CD14-positive monocyte (primary cell): Measurements from ENCODE around the gene GYS1. TPM values are rescaled to one million over a fixed set of nuclear protein-coding genes. Genes with fewer than 3 reads are reported as not detected.

Experiments
- DNase-seq, 3 donors: peaks; one replicate each; pipeline ENCODE4 v3.0.0-alpha.2; 2011 to 2022
- H2AFZ ChIP-seq: 2 replicates; pipeline ENCODE4 v1.6.0; 2012; ENCODE audit warnings: mild to moderate bottlenecking, low read depth, low read length, inconsistent platforms; ENCODE audit not compliant: insufficient read depth, poor library complexity, severe bottlenecking
- H3K27ac ChIP-seq, 2 donors: 1 replicate in 1 of 2; 2 replicates in 1 of 2; pipeline ENCODE4 v1.5.1; 2012 to 2013; ENCODE audit warnings: low read length in 2 of 2, control low read depth in 1 of 2, inconsistent platforms in 1 of 2, low read depth in 1 of 2, mild to moderate bottlenecking in 1 of 2
- H3K27me3 ChIP-seq, 2 donors: one replicate each; pipeline versions ENCODE4 v1.6.0 to v1.6.1; 2011 to 2013; ENCODE audit warnings: low read length in 2 of 2; ENCODE audit not compliant: control insufficient read depth in 2 of 2, insufficient read depth in 2 of 2
- H3K36me3 ChIP-seq, 2 donors: replicated peaks in 1 of 2; 1 replicate in 1 of 2; 2 replicates in 1 of 2; pipeline versions ENCODE4 v1.5.1 to v1.6.1; 2012 to 2013; ENCODE audit warnings: low read length in 2 of 2, control low read depth in 1 of 2, inconsistent platforms in 1 of 2, mild to moderate bottlenecking in 1 of 2; ENCODE audit not compliant: insufficient read depth in 2 of 2, control insufficient read depth in 1 of 2
- H3K4me1 ChIP-seq, 2 donors: 1 replicate in 1 of 2; 2 replicates in 1 of 2; pipeline versions ENCODE4 v1.5.1 to v1.6.1; 2012 to 2013; ENCODE audit warnings: low read length in 2 of 2, control low read depth in 1 of 2, inconsistent platforms in 1 of 2, mild to moderate bottlenecking in 1 of 2, moderate library complexity in 1 of 2; ENCODE audit not compliant: insufficient read depth in 2 of 2, control insufficient read depth in 1 of 2
- H3K4me2 ChIP-seq: replicated peaks from 2 replicates; pipeline ENCODE3; 2012; ENCODE audit warnings: low read length, moderate library complexity, mild to moderate bottlenecking; ENCODE audit not compliant: poor library complexity, severe bottlenecking; ENCODE audit errors: extremely low read depth
- H3K4me3 ChIP-seq, 3 experiments: fragments of 200-600 bp in 1 of 3; sonication (generic) in 1 of 3; replicated peaks in 1 of 3; 1 replicate in 2 of 3; 2 replicates in 1 of 3; pipeline ENCODE4 v1.5.1; 2011 to 2013; ENCODE audit warnings: low read length in 3 of 3, mild to moderate bottlenecking in 3 of 3, control low read depth in 2 of 3, low read depth in 2 of 3, inconsistent platforms in 1 of 3, moderate library complexity in 1 of 3
- H3K79me2 ChIP-seq: 2 replicates; pipeline ENCODE4 v1.6.0; 2012; ENCODE audit warnings: mild to moderate bottlenecking, control low read depth, inconsistent platforms, low read length, moderate library complexity; ENCODE audit not compliant: insufficient read depth
- H3K9ac ChIP-seq: 2 replicates; pipeline ENCODE4 v1.6.0; 2017; ENCODE audit warnings: low read length, mild to moderate bottlenecking; ENCODE audit not compliant: insufficient read depth, poor library complexity, severe bottlenecking
- H3K9me3 ChIP-seq, 2 donors: replicated peaks in 1 of 2; 1 replicate in 1 of 2; 2 replicates in 1 of 2; pipeline versions ENCODE4 v1.5.1 to v1.6.1; 2012 to 2013; ENCODE audit warnings: low read length in 2 of 2, control low read depth in 1 of 2; ENCODE audit not compliant: control insufficient read depth in 1 of 2, insufficient read depth in 1 of 2
- H4K20me1 ChIP-seq: 2 replicates; pipeline ENCODE4 v1.6.0; 2012; ENCODE audit warnings: mild to moderate bottlenecking, low read length, control low read depth, moderate library complexity; ENCODE audit not compliant: insufficient read depth
- H3K27ac Mint-ChIP-seq, 7 donors: one replicate each; pipeline ENCODE4 v1.8.0; 2020; ENCODE audit warnings: mild to moderate bottlenecking in 7 of 7, mixed read lengths in 7 of 7, moderate library complexity in 6 of 7, inconsistent platforms in 2 of 7
- H3K27me3 Mint-ChIP-seq, 3 donors: one replicate each; pipeline ENCODE4 v1.8.0; 2021 to 2022; ENCODE audit warnings: low read depth in 3 of 3, mild to moderate bottlenecking in 3 of 3, mixed read lengths in 3 of 3, moderate library complexity in 3 of 3, inconsistent platforms in 1 of 3
- H3K36me3 Mint-ChIP-seq, 2 donors: one replicate each; pipeline ENCODE4 v1.8.0; 2020; ENCODE audit warnings: mixed read lengths in 2 of 2, inconsistent platforms in 1 of 2, mild to moderate bottlenecking in 1 of 2
- H3K4me1 Mint-ChIP-seq: one replicate; pipeline ENCODE4 v1.8.0; 2020; ENCODE audit warnings: mild to moderate bottlenecking, mixed read lengths
- H3K4me3 Mint-ChIP-seq, 2 donors: one replicate each; pipeline ENCODE4 v1.8.0; 2020; ENCODE audit warnings: mild to moderate bottlenecking in 2 of 2, mixed read lengths in 2 of 2, moderate library complexity in 1 of 2
- H3K9me3 Mint-ChIP-seq, 7 donors: one replicate each; pipeline ENCODE4 v1.8.0; 2020 to 2022; ENCODE audit warnings: mixed read lengths in 7 of 7, mild to moderate bottlenecking in 6 of 7, moderate library complexity in 6 of 7, inconsistent platforms in 2 of 7
- WGBS: methylation state at CpG from one replicate; pipeline ENCODE4 v1.1.5; 2013; ENCODE audit warnings: missing lambda C conversion rate; ENCODE audit not compliant: insufficient coverage; 5-methylcytosine and 5-hydroxymethylcytosine counted together
- intact Hi-C, 2 donors: fragments of 100-400 bp; cut with micrococcal nuclease; formaldehyde crosslinking; loops; one replicate each; pipeline versions ENCODE4 v1.15.0 to v1.15.1; 2023
- polyA plus RNA-seq, 3 donors: library from polyadenylated mRNA; depleted of rRNA in 1 of 3; unstranded in 2 of 3; stranded (reverse) in 1 of 3; fragments of 300-500 nt in 2 of 3; fragments of >200 nt in 1 of 3; fragmentation: Illumina TruSeq in 2 of 3; gene quantifications; 1 replicate in 2 of 3; 2 replicates in 1 of 3; pipeline ENCODE4 v1.2.3, GENCODE V29; 2012 to 2021
- TF ChIP-seq, protein P1 (sequence below): fragments of 200-600 bp; IDR thresholded peaks from one replicate; pipeline ENCODE4 v1.8.0; 2022; ENCODE audit warnings: antibody characterized with exemption, mild to moderate bottlenecking

GYS1 gene
- polyA plus RNA-seq, 3 donors = 13.3 to 26.0 (median 21.3) TPM

DNA sequence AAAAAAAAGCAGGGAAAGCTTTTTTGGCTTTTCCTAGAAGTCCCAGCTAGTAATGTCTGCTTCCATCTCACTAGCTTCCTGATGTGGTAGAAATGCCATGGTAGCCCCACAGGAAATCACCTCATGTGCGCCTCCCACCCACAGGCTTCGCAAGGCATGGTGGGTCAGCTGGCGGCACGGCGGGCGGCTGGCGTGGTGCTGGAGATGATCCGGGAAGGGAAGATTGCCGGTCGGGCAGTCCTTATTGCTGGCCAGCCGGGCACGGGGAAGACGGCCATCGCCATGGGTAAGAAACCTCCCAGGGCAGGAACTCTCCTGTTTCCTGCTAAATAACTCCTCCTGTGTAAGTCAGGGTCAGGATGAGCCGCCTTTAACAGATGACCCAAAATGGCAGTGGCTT is 11.0 kb upstream of the GYS1 start:
- Histone ChIP-seq H3K4me1 (no peaks in the 10 kb centered on the region), H2AFZ (no peak overlapping the region), H3K9ac (no peak overlapping the region), H3K36me3 (peaks cover 38 to 57% of the 10 kb centered on the region in 2 donors), H3K79me2 (no peaks in the 10 kb centered on the region), H3K9me3 (no peaks in the 10 kb centered on the region), H3K4me3 (no peak overlapping the region), H3K27me3 (no peaks in the 10 kb centered on the region), H3K4me2 (no peak overlapping the region), H4K20me1 (no peaks in the 10 kb centered on the region), H3K27ac (no peak overlapping the region)
- Mint-ChIP-seq H3K36me3 (peaks cover 41 to 74% of the 10 kb centered on the region in 2 donors), H3K9me3 (no peaks in the 10 kb centered on the region), H3K4me1 (no peaks in the 10 kb centered on the region), H3K27me3 (peaks cover 0 to 2% (median 2%) of the 10 kb centered on the region in 3 donors), H3K4me3 (no peak overlapping the region), H3K27ac (no peak overlapping the region)
- 99% methylated on average over 12 of the region's 15 CpGs for WGBS
- no peak for DNase-seq
- intact Hi-C loops = no loop called here
- TF ChIP-seq, protein P1, sequence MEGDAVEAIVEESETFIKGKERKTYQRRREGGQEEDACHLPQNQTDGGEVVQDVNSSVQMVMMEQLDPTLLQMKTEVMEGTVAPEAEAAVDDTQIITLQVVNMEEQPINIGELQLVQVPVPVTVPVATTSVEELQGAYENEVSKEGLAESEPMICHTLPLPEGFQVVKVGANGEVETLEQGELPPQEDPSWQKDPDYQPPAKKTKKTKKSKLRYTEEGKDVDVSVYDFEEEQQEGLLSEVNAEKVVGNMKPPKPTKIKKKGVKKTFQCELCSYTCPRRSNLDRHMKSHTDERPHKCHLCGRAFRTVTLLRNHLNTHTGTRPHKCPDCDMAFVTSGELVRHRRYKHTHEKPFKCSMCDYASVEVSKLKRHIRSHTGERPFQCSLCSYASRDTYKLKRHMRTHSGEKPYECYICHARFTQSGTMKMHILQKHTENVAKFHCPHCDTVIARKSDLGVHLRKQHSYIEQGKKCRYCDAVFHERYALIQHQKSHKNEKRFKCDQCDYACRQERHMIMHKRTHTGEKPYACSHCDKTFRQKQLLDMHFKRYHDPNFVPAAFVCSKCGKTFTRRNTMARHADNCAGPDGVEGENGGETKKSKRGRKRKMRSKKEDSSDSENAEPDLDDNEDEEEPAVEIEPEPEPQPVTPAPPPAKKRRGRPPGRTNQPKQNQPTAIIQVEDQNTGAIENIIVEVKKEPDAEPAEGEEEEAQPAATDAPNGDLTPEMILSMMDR = no peak

DNA sequence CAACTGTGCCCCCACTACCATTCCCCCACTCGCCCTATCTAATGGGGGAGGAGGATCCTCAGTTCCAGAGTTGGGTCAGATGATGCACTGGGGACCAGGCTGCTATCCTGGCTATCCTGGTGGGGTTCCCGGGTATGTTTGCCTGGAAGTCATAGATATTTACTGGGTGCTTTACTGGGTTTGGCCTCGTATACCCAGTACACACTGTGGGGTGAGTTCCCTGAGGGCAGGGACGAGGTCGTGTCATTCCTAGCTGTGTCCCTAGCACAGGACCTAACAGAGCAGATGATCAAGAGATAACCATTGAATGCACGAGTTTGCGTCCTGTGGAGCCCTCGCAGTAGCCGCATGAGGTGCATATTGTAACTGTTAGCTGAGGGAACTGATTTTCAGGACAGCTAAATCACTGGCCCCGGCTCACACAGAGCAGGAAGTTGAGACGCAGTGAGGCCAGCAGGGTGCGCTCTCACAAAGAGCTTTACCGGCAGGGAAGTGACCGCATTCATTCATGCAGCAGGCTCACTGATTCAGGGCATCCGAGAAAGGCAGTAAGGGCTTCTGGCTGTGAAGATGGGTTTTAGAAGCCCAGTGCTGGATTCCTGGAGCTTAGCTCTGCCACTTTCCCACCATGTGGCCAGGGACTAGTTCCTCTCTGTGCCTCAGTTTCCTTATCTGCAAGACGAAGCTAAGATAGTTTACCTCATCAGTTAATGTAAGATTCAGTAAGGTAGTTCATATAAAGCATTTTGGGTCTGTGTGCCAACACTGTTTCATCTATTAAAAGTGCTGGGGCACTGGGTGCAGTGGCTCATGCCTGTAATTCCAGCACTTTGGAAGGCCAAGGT is 6.6 kb upstream of the GYS1 start:
- Histone ChIP-seq H3K79me2 (peaks cover 31% of the 10 kb centered on the region), H3K27ac (no peak overlapping the region), H4K20me1 (no peaks in the 10 kb centered on the region), H3K4me1 (peaks cover 3 to 7% of the 10 kb centered on the region in 2 donors), H3K36me3 (peaks cover 15 to 30% of the 10 kb centered on the region in 2 donors), H3K27me3 (no peaks in the 10 kb centered on the region), H2AFZ (no peak overlapping the region), H3K4me2 (no peak overlapping the region), H3K9ac (no peak overlapping the region), H3K4me3 (no peak overlapping the region), H3K9me3 (no peaks in the 10 kb centered on the region)
- Mint-ChIP-seq H3K4me1 (peaks cover 6% of the 10 kb centered on the region), H3K9me3 (no peaks in the 10 kb centered on the region), H3K27me3 (peaks cover 0 to 2% (median 0%) of the 10 kb centered on the region in 3 donors), H3K4me3 (no peak overlapping the region), H3K27ac (peak overlapping the region in 3 of 7 donors; percentile 10 to 74 (median 42)), H3K36me3 (peaks cover 23 to 46% of the 10 kb centered on the region in 2 donors)
- WGBS = 70% methylated on average over 15 of the region's 16 CpGs
- peak; percentile 31 to 58 (median 35) for DNase-seq
- intact Hi-C loops = loop anchor here in 1 of 2 donors (10.0 kb wide), 1 partner anchor 675 kb away; the partner anchor contains the start of gene EMP3
- TF ChIP-seq, protein P1 = peak; percentile 68
